Measurements from ENCODE around the gene GGNBP2.
"Not testable (repeated sequence)": the region's sequence is repeated elsewhere in the genome, so short reads cannot be mapped to it uniquely, and the experiment has no call there.

Gene GGNBP2, protein sequence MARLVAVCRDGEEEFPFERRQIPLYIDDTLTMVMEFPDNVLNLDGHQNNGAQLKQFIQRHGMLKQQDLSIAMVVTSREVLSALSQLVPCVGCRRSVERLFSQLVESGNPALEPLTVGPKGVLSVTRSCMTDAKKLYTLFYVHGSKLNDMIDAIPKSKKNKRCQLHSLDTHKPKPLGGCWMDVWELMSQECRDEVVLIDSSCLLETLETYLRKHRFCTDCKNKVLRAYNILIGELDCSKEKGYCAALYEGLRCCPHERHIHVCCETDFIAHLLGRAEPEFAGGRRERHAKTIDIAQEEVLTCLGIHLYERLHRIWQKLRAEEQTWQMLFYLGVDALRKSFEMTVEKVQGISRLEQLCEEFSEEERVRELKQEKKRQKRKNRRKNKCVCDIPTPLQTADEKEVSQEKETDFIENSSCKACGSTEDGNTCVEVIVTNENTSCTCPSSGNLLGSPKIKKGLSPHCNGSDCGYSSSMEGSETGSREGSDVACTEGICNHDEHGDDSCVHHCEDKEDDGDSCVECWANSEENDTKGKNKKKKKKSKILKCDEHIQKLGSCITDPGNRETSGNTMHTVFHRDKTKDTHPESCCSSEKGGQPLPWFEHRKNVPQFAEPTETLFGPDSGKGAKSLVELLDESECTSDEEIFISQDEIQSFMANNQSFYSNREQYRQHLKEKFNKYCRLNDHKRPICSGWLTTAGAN

DNA sequence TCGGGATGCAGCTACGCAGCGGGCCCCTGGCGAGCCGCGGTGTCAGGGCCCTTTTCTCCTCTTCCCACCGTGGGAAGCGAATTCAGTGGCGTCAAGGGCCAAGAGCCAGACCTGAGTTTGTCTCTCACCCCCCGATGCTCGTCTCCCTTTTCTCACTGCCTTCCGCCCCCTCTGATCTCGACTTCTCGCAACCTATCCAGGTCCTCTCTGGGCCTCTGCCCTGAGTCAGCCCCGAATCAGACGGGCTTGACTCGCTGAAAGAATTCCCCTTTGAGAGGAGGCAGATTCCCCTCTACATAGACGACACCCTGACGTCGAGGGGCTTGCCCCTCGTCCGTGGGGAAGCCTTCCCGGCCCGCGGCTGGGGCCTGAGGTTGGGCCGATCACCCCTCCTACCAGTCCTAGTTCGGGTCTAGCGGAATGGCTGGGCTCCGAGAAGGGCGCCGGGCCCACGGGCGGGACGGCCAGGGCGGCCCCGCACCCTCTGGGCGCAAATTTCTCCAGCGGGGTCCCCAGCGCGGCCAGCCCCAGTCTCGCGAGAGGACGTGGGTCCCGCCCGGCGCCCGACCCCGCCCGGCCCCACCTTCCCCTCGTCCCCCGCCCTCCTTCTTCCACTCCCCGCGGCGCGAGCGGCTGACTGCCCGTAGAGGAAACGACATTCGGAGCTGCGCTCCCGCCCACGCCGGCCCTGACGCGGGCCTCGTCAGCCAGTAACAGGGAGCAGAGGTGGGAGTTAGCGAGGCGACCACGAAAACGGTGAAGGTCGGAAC lies at the start of gene GGNBP2:
TSS of gene GGNBP2 (plus strand) at position 613 of the 770 bp plus-strand sequence. CDS start 806 bp downstream, outside the sequence.
- DNase-seq, result peak; percentile 94

DNA sequence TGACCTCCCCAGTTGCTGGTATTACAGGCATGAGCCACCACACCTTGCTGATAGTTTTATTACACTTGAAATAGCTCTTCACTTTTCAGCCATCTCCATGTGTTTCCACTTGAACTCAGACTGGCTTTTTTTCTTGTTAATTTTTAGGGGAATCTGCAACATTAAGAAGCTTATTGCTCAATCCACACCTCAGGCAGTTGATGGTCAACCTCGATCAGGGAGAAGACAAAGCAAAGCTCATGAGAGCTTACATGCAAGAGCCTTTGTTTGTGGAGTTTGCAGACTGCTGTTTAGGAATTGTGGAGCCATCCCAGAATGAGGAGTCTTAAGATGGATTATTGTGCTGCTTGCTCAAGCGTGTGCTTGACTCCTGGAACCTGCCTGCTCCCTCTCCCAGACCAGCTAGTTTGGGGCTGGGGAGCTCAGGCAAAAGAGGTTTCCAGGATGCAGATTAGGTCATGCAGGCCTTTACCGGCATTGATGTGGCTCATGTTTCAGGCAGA lies 49.6 kb upstream of the GGNBP2 start:
- no peak for DNase-seq

DNA sequence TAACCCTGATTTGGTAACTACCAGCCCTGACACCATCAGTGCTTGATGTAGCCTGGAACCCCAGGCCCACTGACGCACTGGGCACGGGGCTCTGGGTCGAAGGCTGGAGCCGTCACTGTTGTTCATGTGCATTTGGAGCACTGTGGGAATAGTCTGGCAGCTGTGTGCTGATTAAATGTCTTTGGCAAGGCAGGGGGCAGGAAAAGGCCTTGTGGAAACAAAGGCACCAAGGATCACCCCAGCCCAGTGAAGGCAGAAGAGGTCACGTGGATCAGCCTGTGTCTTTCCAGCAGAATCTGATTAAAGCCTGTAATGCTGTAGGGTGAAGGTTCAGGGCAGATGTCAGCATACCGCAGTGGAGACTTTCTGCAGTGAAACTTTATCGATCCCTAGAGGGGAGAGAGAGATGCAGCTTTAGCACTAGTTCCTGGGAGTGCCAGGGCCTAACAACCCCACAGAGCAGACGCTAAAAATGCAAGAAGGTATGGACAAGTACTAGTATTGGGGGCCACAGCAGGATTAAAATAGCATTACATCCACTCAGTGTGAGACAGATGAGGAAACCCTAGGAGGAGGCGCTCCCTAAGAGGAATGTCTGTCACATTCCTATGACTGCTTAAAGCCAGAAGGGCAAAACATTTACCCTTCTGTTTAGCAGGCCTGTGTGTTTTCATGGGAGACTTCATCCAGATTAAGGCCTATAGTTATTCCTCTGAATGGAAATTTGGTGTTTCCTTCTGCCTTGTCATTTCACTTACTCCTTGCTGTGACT lies 48.5 kb upstream of the GGNBP2 start:
- DNase-seq, result no peak

DNA sequence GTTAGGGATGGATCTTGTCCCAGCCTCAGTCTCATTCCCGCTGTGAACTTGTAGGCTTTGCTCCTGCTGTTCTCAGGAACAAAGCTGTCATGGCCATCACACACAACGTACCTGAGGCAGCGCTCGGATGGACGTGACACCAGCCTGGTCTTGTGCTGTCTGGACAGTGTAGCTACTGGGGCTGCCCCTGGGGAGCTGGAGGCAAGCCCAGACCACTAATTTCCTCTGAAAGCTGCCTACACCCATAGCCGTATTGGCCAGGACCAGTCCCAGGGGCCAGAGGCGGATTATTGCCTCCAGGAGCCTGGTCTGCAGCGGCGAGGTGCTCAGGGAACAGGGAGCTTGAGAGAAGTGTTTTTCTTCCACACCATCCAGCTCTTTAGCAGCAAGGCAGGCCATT lies 46.6 kb upstream of the GGNBP2 start:
- DNase-seq, result no peak

DNA sequence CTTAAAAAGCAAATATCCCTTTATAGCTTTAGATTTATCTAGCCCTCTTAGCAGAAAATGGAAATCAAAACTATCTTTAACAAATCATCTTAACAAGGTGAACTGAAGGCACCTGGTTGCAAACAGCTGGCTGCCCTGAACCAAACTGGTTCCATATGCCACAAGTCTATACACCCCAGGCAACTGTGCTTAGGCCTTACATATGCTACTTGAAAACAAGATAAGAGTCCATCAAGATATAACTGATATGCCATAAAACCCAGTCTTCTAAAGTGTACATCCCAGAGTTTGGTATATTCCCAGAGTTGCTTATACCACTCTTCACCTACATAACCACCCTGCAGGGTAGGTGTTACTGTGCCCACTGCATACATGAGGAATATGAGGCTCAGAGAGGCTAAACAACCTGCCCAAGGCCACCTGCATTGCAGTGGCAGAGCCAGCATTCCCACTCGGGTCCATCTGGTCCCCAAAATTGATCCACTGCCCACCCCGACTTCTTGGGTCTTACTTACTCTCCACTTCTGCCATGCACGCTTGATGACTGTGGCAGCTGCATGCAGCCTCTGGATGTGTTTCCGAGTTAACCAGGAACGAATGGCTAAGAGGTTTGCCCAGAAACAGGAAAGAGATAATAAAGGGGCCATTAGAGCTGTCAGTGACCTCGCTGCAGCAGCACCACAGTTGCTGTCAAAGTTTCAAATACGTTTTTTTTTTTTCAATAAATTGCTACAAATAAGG lies 46.0 kb upstream of the GGNBP2 start:
- no peak for DNase-seq

DNA sequence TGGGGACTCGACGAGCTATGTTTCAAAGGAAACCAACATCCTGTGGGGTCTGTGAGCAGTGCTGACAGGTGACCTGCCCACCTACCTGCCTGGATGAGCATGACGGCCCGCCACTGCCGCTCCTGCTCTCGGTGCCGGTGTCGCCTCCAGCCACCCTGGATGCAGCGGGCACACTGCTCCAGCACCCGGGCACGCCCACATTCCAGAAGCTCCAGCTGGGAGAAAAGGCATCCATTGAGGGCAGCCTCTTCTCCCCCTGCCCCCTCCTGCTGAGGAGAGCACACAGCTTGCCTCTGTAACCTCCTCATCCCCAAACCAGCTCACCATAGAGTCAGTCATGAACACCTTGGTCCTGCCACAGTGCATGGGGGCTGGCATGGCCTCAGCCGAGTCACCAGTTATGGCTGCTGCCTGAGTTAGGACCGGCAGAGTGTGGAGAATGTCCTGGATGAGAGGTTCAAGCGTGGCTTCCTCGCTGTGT lies 43.9 kb upstream of the GGNBP2 start:
- no peak for DNase-seq

DNA sequence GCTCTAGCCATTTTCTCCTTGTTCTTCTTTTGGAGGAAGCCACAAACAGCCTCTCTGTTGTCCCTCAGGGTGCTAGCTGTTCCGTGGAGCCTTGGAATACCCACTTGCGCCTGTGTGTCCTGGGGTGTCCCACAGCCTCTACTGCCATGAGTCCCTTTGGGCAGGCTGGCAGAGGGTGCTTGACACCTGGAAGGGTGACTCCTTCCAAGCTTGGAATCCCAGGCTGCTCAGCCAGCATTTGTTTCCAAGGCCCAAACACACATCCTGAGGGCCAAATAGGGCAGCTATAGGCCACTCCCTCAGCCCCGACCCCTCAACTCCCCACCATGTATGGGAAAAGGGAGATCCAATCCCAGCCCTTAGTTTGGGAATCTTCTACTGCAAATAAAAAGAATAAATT lies 43.4 kb upstream of the GGNBP2 start:
- DNase-seq, result no peak

DNA sequence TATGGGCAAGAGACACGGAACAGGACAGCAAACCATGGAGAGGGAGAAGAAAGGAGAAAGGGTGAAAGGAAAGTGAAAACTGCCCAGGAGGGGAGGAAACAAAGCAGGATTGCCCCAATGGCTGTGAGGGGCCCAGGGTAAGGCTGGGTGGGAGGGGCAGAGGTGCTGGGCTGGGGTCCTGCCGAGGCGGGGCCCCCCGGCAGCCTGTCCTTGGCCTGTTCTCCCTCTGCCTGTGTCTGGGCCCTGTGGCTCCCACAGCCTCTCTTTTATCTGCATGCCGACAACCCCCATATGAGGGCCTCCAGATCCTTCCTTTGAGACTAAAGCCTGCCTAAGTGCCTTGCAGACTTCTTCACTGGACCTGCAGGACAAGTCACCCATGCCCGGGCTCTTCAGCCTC lies 42.8 kb upstream of the GGNBP2 start:
- DNase-seq, result no peak

DNA sequence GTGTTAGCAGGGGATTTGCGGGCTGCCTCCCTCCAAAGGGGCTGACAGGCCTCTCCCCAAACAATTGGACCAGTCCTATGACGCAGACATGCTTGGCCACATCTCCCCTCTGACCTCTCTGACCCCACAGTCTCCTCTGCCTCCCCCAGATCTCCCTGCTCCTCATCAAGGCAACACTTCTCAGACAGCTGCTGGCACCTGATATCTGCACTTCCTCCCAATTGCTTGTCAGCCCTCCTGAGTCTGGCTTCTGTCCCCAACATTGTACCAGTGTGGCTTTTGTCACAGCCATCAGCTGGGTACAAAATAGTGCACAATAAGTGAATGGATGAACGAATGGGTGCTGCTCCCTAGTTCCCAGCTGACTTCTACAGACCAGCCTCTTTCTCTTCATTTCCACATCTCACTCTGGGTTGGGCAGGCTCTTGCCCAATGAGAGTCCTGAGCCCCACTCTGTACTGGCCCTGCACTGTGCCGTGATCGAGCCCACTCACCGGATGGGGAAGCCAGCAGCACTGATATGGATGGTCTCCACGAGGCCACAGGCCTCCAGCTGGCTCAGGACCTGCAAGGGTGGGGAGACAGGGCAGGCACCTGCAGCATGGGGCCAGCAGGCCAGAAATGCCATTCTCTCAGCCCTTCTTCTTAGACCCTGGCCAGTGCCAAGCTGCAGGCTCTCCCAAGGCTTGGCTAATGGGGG lies 41.1 kb upstream of the GGNBP2 start:
- no peak for DNase-seq

DNA sequence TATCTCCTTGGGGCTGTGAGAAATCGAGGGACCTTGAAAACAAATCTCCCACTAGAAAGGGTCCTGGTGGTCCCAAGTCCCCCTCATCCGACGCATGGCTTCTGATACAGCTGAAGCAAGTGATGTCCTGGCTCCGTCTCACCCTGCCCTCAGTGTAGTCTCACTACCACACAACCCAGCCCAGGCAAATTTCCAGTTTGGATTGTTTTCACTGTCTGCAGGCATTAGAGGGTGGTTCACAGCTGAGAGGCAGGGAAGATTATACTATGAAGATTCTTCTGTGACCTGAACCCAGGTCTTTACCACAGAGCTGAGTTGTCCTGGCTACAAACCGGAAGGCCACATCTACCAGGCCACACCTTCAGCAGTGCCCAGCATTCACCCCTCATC lies 40.6 kb upstream of the GGNBP2 start:
- DNase-seq, result no peak

DNA sequence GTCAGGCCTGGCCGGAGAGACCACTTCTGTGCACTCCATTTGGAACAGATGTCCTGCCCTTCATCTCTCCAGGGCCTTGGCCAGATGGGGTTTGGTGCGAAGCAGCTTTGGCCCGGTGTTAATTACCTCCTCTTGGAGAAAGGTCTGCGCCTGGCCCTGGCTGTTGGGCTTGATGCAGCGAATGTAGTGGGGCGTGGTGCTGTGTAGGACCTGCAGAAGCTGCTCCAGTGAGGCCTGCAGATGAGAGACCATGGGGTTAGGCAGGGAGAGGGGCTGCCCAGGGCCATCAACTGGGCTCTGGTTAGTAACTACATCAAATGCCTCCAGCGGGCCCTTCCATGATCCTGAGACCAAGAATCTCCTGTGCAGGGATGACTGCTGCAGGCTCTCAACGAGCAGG lies 39.5 kb upstream of the GGNBP2 start:
- DNase-seq, result no peak

DNA sequence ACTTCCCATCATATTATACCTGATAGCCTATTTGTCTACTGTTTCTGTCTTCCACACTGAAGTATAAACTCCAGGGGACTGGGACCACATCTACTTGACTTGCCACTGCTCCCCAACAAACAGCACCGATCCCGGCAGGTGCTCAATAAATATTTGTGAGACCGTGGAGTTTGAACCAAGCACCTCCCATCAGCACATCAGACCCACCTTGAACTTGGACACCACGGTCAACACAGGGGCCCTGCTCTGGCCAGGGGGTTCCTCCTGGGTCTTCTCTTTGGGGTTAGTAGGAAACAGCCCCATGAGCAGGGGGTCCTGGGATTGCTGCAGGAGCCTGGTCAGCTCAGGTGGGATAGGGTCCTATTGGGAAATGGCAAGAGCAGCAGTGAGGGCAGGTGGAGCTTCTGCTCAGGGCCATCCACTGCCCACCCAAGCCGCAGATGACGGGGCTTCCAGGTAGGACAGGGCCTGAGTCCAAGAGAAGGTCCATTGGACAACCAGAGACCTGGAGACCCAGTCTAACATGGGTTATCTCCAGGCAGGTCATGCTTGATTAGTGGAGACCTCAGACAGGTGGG lies 38.4 kb upstream of the GGNBP2 start:
- no peak for DNase-seq

DNA sequence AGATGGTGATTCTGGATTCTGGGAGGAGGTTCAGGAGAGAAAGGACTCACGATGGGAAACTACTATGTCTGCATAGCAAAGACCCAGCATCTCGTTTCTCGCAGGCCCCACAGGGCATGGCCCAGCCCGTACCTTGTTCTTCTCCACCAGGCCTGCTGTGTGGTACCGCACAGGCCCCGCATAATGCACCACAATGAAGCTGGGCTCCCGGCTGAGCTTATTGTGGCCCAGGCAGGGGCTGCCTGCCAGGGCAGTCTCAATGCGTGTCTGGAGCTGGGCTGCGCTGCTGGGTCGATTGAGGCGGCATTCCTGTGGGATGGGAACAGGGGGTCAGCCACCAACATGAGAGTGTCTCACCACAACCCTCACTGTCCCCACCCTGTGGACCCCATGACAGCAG lies 37.9 kb upstream of the GGNBP2 start:
- DNase-seq, result no peak

DNA sequence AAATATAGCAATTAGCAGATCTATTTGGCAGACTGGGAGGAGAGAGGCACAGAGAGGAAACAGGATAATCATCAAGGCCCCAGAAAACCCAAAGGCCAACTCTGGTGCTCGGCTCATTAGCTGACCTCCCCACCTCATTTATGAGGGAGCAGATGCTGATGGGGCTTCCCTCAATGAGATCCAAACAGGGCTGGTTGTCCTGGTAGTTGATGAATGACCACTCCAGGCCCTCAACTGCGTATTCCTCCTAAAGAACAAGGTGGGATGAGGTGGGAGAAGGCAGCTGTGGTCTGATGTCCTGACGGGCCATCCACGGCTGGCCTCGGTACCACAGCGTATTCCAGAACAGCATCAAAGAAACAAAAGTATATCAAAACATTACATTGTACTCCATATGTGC lies 37.5 kb upstream of the GGNBP2 start:
- DNase-seq, result no peak

DNA sequence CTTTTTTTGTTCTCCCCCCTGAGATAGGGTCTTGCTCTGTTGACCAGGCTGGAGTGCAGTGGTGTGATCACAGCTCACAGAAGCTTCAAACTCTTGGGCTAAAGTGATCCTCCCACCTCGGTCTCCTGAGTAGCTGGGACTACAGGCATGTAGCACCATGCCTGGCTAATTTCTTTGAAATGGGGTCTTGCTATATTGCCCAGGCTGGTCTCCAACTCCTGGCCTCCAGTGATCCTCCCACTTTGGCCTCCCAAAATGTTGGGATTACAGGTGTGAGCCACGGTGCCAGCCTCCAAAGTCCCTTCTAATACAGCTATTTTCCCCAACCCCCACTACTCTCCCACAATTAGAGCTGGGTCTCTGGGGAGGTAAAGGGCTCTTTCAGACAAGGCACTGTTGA lies 36.3 kb upstream of the GGNBP2 start:
- DNase-seq, result not testable (repeated sequence)

DNA sequence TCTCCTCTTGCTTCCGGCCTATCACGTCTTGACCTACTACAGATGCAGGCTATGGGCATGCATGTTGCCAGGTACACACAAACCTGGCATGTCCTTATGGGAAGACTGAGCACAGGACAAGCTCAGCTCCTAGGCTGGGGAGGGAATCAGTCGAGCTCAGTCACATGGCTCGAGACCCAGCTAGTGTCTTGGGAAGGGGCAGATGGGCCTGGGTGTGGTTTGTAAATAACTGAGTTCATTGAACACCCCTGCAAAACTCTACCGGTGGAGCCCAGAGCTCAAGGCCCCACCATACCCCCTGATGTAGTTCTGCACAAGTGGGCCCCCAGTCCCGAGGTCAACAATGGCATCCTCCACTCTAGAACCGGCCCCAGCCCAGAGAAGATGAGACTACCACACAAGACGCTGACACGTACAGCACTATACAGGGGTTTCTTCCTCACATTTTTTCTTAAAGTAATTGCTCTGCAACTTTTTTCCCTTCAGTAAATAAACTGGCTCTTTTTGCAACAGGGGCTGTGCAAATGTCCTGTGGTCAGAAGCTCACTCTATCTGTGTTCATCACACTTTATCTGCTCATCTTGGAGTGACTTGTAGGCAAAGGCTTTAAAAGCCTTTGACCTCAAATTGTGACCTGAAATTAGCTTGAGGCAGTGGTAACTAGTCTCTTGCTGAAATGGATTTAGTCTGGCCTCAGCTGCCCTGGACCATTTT lies 35.3 kb upstream of the GGNBP2 start:
- no peak for DNase-seq

DNA sequence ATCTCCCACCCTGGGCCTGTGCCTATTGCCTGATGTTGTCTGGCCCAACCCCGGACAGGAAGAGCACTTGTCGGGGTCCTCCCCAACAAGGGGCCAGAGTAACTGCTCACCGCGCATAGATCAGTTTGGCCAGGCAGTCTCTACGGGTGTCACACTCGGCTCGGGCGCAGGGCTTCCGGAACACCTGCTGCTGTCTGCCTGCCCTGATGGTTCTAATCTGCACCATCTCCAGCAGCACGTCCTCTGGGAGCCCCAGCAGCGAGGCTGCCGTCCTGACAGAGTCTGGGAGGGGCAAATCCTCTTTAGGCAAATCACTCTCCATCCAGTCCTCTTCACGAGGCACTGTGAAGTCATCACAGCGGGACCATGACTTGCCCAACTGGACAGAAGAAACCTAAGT lies 34.1 kb upstream of the GGNBP2 start:
- DNase-seq, result no peak

DNA sequence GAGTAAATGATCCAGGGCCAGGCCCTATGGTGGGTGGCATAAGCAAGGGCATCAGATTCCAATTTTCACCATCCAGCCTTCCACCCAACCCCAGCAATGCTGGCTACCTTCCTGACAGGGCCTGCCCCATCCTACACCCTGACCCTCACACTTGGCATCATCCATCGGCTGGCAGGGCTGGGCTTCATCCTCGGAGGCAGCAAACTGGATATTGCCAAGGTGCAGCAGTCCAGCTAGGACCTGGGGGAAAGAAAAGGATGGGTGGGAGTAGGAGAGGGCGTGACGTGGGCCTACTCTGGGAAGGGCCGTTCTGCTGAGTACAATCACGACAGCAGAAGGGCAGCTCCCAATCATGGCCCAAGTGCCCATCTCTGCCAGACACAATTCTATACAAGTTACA lies 33.5 kb upstream of the GGNBP2 start:
- DNase-seq, result no peak

DNA sequence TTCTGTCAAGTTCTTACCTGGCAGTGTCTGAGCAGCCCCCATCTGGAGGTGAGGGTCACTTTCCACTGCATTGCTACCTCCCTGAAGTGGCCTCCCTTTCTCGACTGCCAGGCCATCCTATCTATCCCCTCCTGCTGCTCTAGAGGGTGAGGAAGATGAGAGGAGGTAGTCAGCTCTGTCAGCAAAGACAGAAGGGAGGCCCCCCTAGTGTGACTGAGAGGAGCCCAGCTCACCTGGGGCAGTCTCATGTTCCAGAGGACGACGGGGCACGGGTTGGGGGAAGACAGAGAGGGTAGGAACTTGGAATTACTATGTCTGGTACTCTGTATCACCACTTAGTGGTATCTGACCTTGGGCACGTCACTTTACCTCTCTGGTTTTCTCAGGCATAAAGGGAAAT lies 32.1 kb upstream of the GGNBP2 start:
- DNase-seq, result no peak

DNA sequence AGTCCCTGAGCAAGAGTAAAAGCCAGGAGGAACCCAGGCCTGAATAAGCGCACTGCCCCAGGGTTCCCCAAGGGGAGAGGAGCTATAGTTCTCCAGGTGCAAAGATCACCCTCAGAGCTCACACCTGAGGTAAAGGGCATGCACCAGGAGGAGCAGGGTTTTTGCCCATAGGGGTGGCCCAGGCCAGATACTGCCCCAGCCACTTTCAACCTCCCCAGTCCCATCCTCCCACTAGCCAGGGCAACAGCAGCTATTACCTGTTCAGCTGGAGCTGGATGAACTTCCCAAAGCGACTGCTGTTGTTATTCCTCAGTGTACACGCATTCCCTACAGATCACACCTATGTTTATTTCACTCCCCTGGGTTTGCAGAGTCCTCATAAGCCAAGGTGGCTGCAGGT lies 29.9 kb upstream of the GGNBP2 start:
- no peak for DNase-seq

Measured in CD4-positive, alpha-beta T cell treated with Interleukin-6 for 4 hours (primary cell).